ENCODE measurements around the gene HOXB7. TPM values are rescaled to one million over a fixed set of nuclear protein-coding genes. Genes with fewer than 3 reads are reported as not detected.
A peak's percentile ranks its signal among the peaks of the same experiment; 100 is the strongest.

The HOXB7 gene
- total RNA-seq, 2 experiments from 2014 or later: 1.7 TPM

GRCh38 chr17:48642059-48642842 lies 31.4 kb upstream of the HOXB7 start:
- ATAC-seq: no peak
- no peaks in the 10 kb centered on the region for H3K9me3 Mint-ChIP-seq (ENCODE audit: low read depth)
- CTCF ChIA-PET: interaction anchor here (1.3 to 13.1 kb wide), 2 partner anchors 19 to 41 kb away, joined by 3 to 190 read pairs; partner anchors contain the start of gene HOXB9

GRCh38 chr17:48641541-48642058 lies 30.8 kb upstream of the HOXB7 start:
- ATAC-seq: no peak
- H3K27ac Mint-ChIP-seq: no peak overlapping the region
- CTCF ChIA-PET: interaction anchor here (1.3 to 13.1 kb wide), 3 partner anchors 19 to 40 kb away, joined by 3 to 190 read pairs (median 7); partner anchors contain the start of gene HOXB9
- H3K36me3 Mint-ChIP-seq: peaks cover 8% of the 10 kb centered on the region
- DNase-seq: no peak
- peaks cover 44% of the 10 kb centered on the region for H3K4me1 Mint-ChIP-seq
- peak overlapping the region; percentile 36 for H3K4me3 Mint-ChIP-seq
- H3K27me3 Mint-ChIP-seq: peaks cover 95% of the 10 kb centered on the region
- H3K9me3 Mint-ChIP-seq (ENCODE audit: low read depth): no peaks in the 10 kb centered on the region

More at GRCh38 chr17:48642059-48642842, 31.4 kb upstream of the HOXB7 start:
- peaks cover 42% of the 10 kb centered on the region for H3K4me1 Mint-ChIP-seq
- H3K27ac Mint-ChIP-seq: no peak overlapping the region
- peaks cover 8% of the 10 kb centered on the region for H3K36me3 Mint-ChIP-seq
- peak overlapping the region; percentile 36 for H3K4me3 Mint-ChIP-seq
- peaks cover 91% of the 10 kb centered on the region for H3K27me3 Mint-ChIP-seq
- DNase-seq: no peak

GRCh38 chr17:48640858-48641180 lies 30.0 kb upstream of the HOXB7 start:
- CTCF ChIA-PET: interaction anchor here (1.1 to 13.1 kb wide), 4 partner anchors 18 to 48 kb away, joined by 3 to 190 read pairs (median 5); partner anchors contain the start of genes HOXB5 and HOXB9
- Mint-ChIP-seq H3K4me3 (no peak overlapping the region), H3K27ac (no peak overlapping the region), H3K9me3 (ENCODE audit: low read depth) (no peaks in the 10 kb centered on the region), H3K36me3 (peaks cover 8% of the 10 kb centered on the region), H3K4me1 (peaks cover 44% of the 10 kb centered on the region), H3K27me3 (peaks cover 99% of the 10 kb centered on the region)
- ATAC-seq: no peak
- no peak for DNase-seq

- no peaks in the 10 kb centered on the region for H3K9me3 Mint-ChIP-seq (ENCODE audit: low read depth)
Observed at GRCh38 chr17:48639982-48640857, 29.4 kb upstream of the HOXB7 start.

GRCh38 chr17:48639136-48639535 lies 28.3 kb upstream of the HOXB7 start:
- Mint-ChIP-seq H3K4me1 (peaks cover 34% of the 10 kb centered on the region), H3K27me3 (peaks cover 99% of the 10 kb centered on the region), H3K36me3 (peaks cover 4% of the 10 kb centered on the region), H3K9me3 (ENCODE audit: low read depth) (no peaks in the 10 kb centered on the region), H3K27ac (no peak overlapping the region), H3K4me3 (no peak overlapping the region)
- no peak for ATAC-seq
- no peak for DNase-seq
- CTCF ChIA-PET: interaction anchor here (13.1 kb wide), 1 partner anchor 16 kb away, joined by 190 read pairs; the partner anchor contains the start of gene HOXB9

More at GRCh38 chr17:48639982-48640857, 29.4 kb upstream of the HOXB7 start:
- H3K36me3 Mint-ChIP-seq: peaks cover 6% of the 10 kb centered on the region
- H3K4me1 Mint-ChIP-seq: peaks cover 38% of the 10 kb centered on the region
- H3K27me3 Mint-ChIP-seq: peaks cover 99% of the 10 kb centered on the region
- no peak overlapping the region for H3K27ac Mint-ChIP-seq
- CTCF ChIA-PET: interaction anchor here (1.0 to 13.1 kb wide), 5 partner anchors 17 to 47 kb away, joined by 3 to 190 read pairs (median 3); partner anchors contain the start of genes HOXB5 and HOXB9
- DNase-seq (no peak), ATAC-seq (no peak)
- H3K4me3 Mint-ChIP-seq: no peak overlapping the region

- no peak for ATAC-seq
- H3K4me3 Mint-ChIP-seq: no peak overlapping the region
- CTCF ChIA-PET: interaction anchor here (0.8 to 13.1 kb wide), 16 partner anchors 8 to 356 kb away, joined by 3 to 190 read pairs (median 6); partner anchors contain the start of genes HOXB5 and HOXB9
- DNase-seq: no peak
- H3K27ac Mint-ChIP-seq: no peak overlapping the region
- peaks cover 96% of the 10 kb centered on the region for H3K27me3 Mint-ChIP-seq
- H3K36me3 Mint-ChIP-seq: peaks cover 6% of the 10 kb centered on the region
- peaks cover 30% of the 10 kb centered on the region for H3K4me1 Mint-ChIP-seq
- no peaks in the 10 kb centered on the region for H3K9me3 Mint-ChIP-seq (ENCODE audit: low read depth)
Observed at GRCh38 chr17:48637323-48638260, 26.8 kb upstream of the HOXB7 start.

- no peaks in the 10 kb centered on the region for H3K9me3 Mint-ChIP-seq (ENCODE audit: low read depth)
- peaks cover 88% of the 10 kb centered on the region for H3K27me3 Mint-ChIP-seq
- CTCF ChIA-PET: interaction anchor here (0.6 to 13.1 kb wide), 39 partner anchors 9 to 539 kb away, joined by 3 to 190 read pairs (median 4); partner anchors contain the start of genes ATP5MC1, HOXB13, HOXB5 and HOXB9
- no peak overlapping the region for H3K4me3 Mint-ChIP-seq
- DNase-seq: peak; percentile 87
- no peak overlapping the region for H3K27ac Mint-ChIP-seq
- peak; percentile 72 for ATAC-seq
- peaks cover 34% of the 10 kb centered on the region for H3K4me1 Mint-ChIP-seq
- peaks cover 4% of the 10 kb centered on the region for H3K36me3 Mint-ChIP-seq
Observed at GRCh38 chr17:48636177-48637018, 25.6 kb upstream of the HOXB7 start.

GRCh38 chr17:48634493-48635208 lies 23.8 kb upstream of the HOXB7 start:
- no peak for ATAC-seq
- H3K36me3 Mint-ChIP-seq: peaks cover 4% of the 10 kb centered on the region
- H3K4me1 Mint-ChIP-seq: peaks cover 36% of the 10 kb centered on the region
- H3K9me3 Mint-ChIP-seq (ENCODE audit: low read depth): no peaks in the 10 kb centered on the region
- H3K27ac Mint-ChIP-seq: no peak overlapping the region
- no peak overlapping the region for H3K4me3 Mint-ChIP-seq
- no peak for DNase-seq
- peaks cover 84% of the 10 kb centered on the region for H3K27me3 Mint-ChIP-seq
- CTCF ChIA-PET: interaction anchor here (1.0 to 13.1 kb wide), 8 partner anchors 10 to 244 kb away, joined by 3 to 190 read pairs (median 6); partner anchors contain the start of genes HOXB8 and HOXB9

GRCh38 chr17:48633266-48633677 lies 22.5 kb upstream of the HOXB7 start:
- Mint-ChIP-seq H3K27me3 (peaks cover 85% of the 10 kb centered on the region), H3K27ac (peak overlapping the region; percentile 88), H3K4me1 (peaks cover 35% of the 10 kb centered on the region), H3K9me3 (ENCODE audit: low read depth) (no peaks in the 10 kb centered on the region), H3K4me3 (peak overlapping the region; percentile 64), H3K36me3 (peaks cover 4% of the 10 kb centered on the region)
- CTCF ChIA-PET: interaction anchor here (1.2 to 13.1 kb wide), 8 partner anchors 11 to 246 kb away, joined by 3 to 190 read pairs (median 7); partner anchors contain the start of gene HOXB9
- DNase-seq (no peak), ATAC-seq (no peak)

GRCh38 chr17:48632579-48633265 lies 21.9 kb upstream of the HOXB7 start:
- DNase-seq (no peak), ATAC-seq (peak; percentile 8)
- Mint-ChIP-seq H3K27me3 (peaks cover 85% of the 10 kb centered on the region), H3K36me3 (peaks cover 3% of the 10 kb centered on the region), H3K4me1 (peaks cover 34% of the 10 kb centered on the region), H3K9me3 (ENCODE audit: low read depth) (no peaks in the 10 kb centered on the region), H3K27ac (peak overlapping the region; percentile 88), H3K4me3 (peak overlapping the region; percentile 64)
- CTCF ChIA-PET: interaction anchor here (0.6 to 13.1 kb wide), 13 partner anchors 10 to 552 kb away, joined by 3 to 190 read pairs (median 5); partner anchors contain the start of gene HOXB9

Measured in activated CD8-positive, alpha-beta memory T cell treated with anti-CD3 and anti-CD28 coated beads, Interleukin-2, amount 10 ng/mL, durations not matched to agents 7 days and 5 days (primary cell).